Lower lobe of right lung (tissue), 2 donors: ENCODE data around the gene HOXC6. TPM values are rescaled to one million over a fixed set of nuclear protein-coding genes. Genes with fewer than 3 reads are reported as not detected.
"Not testable (repeated sequence)": the region's sequence is repeated elsewhere in the genome, so short reads cannot be mapped to it uniquely, and the experiment has no call there.

Experiments
- ATAC-seq, 2 donors: fragments of 200-7000 bp; cut with Tn5 transposase; one replicate each; pipeline ENCODE4 v1.9.1; 2020 to 2022; ENCODE audit warnings: mild to moderate bottlenecking in 2 of 2, moderate library complexity in 2 of 2
- DNase-seq: peaks from one replicate; pipeline ENCODE4 v3.0.0-alpha.2; 2020
- H3K27ac ChIP-seq: fragments of 200-600 bp; one replicate; pipeline ENCODE4 v1.8.0; 2022
- H3K27me3 ChIP-seq: fragments of 200-600 bp; one replicate; pipeline ENCODE4 v1.8.0; 2022; ENCODE audit warnings: low read depth
- H3K36me3 ChIP-seq: fragments of 200-600 bp; one replicate; pipeline ENCODE4 v1.8.0; 2022; ENCODE audit warnings: mild to moderate bottlenecking
- H3K4me1 ChIP-seq: fragments of 200-600 bp; one replicate; pipeline ENCODE4 v1.8.0; 2022
- H3K4me3 ChIP-seq: fragments of 200-600 bp; one replicate; pipeline ENCODE4 v1.8.0; 2022; ENCODE audit warnings: mild to moderate bottlenecking
- H3K9me3 ChIP-seq: fragments of 200-600 bp; one replicate; pipeline ENCODE4 v1.8.0; 2022
- intact Hi-C: fragments of 100-400 bp; cut with DNase I; formaldehyde crosslinking; loops from one replicate; pipeline ENCODE4 v1.11.0; 2022
- total RNA-seq: library from RNA; stranded (reverse); fragmentation: NEBNext Ultra II Directional; extraction: Animal tissue kit (Norgen Biotek cat#: 25700); gene quantifications from one replicate; pipeline ENCODE4 v1.2.1, GENCODE V29; 2021
- TF ChIP-seq, protein P1 (sequence below): fragments of 200-600 bp; IDR thresholded peaks from one replicate; pipeline ENCODE4 v1.8.0; 2022; ENCODE audit warnings: antibody characterized with exemption, mild to moderate bottlenecking
- donor health status: DM: no; HTN: yes; CAD: no; lungs with severe emphysema.

The HOXC6 gene
- total RNA-seq, 1 donor from 2014 or later, result 0.50 TPM

GRCh38 chr12:54040148-54040494 lies 11.9 kb downstream of the HOXC6 start:
- TF ChIP-seq, protein P1, sequence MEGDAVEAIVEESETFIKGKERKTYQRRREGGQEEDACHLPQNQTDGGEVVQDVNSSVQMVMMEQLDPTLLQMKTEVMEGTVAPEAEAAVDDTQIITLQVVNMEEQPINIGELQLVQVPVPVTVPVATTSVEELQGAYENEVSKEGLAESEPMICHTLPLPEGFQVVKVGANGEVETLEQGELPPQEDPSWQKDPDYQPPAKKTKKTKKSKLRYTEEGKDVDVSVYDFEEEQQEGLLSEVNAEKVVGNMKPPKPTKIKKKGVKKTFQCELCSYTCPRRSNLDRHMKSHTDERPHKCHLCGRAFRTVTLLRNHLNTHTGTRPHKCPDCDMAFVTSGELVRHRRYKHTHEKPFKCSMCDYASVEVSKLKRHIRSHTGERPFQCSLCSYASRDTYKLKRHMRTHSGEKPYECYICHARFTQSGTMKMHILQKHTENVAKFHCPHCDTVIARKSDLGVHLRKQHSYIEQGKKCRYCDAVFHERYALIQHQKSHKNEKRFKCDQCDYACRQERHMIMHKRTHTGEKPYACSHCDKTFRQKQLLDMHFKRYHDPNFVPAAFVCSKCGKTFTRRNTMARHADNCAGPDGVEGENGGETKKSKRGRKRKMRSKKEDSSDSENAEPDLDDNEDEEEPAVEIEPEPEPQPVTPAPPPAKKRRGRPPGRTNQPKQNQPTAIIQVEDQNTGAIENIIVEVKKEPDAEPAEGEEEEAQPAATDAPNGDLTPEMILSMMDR, result no peak
- Histone ChIP-seq H3K4me1 (no peaks in the 10 kb centered on the region), H3K36me3 (no peaks in the 10 kb centered on the region), H3K9me3 (no peaks in the 10 kb centered on the region), H3K27ac (no peak overlapping the region), H3K4me3 (no peak overlapping the region), H3K27me3 (peaks cover 86% of the 10 kb centered on the region)
- DNase-seq, result no peak
- intact Hi-C loops, result no loop called here
- no peak for ATAC-seq

GRCh38 chr12:54040648-54041047 lies 12.4 kb downstream of the HOXC6 start:
- intact Hi-C loops, result no loop called here
- H3K27ac ChIP-seq, result no peak overlapping the region
- no peaks in the 10 kb centered on the region for H3K9me3 ChIP-seq
- DNase-seq (no peak), ATAC-seq (no peak)
- TF ChIP-seq, protein P1, result no peak
- peaks cover 86% of the 10 kb centered on the region for H3K27me3 ChIP-seq
- no peaks in the 10 kb centered on the region for H3K4me1 ChIP-seq
- H3K4me3 ChIP-seq, result no peak overlapping the region
- no peaks in the 10 kb centered on the region for H3K36me3 ChIP-seq

GRCh38 chr12:54041097-54041690 lies 13.0 kb downstream of the HOXC6 start:
- peaks cover 87% of the 10 kb centered on the region for H3K27me3 ChIP-seq
- no peaks in the 10 kb centered on the region for H3K36me3 ChIP-seq
- H3K4me1 ChIP-seq, result no peaks in the 10 kb centered on the region
- DNase-seq, result no peak
- TF ChIP-seq, protein P1, result no peak
- no peak overlapping the region for H3K4me3 ChIP-seq
- ATAC-seq, result no peak
- H3K9me3 ChIP-seq, result no peaks in the 10 kb centered on the region
- H3K27ac ChIP-seq, result no peak overlapping the region
- intact Hi-C loops, result no loop called here

DNA sequence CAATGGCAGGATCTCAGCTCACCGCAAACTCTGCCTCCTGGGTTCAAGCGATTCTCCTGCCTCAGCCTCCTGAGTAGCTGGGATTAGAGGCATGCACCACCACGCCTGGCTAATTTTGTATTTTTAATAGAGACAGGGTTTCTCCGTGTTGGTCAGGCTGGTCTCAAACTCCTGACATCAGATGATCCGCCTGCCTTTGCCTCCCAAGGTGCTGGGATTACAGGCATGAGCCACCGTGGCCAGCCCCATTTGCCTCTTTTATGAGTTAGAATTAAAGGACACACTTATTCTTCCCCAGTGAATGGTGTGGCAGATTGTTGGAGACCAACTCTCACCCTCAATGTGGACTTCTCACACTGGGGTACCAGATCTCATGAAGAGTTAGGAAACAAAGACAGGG lies 13.8 kb downstream of the HOXC6 start:
- H3K36me3 ChIP-seq, H3K4me3 ChIP-seq, ATAC-seq, H3K9me3 ChIP-seq, H3K4me1 ChIP-seq, DNase-seq, H3K27ac ChIP-seq, intact Hi-C loops: not testable (repeated sequence)
- H3K27me3 ChIP-seq, result peaks cover 87% of the 10 kb centered on the region

GRCh38 chr12:54042970-54043853 lies 15.0 kb downstream of the HOXC6 start:
- TF ChIP-seq, protein P1, result no peak
- Histone ChIP-seq H3K27me3 (peaks cover 88% of the 10 kb centered on the region), H3K36me3 (no peaks in the 10 kb centered on the region), H3K4me1 (peaks cover 8% of the 10 kb centered on the region), H3K27ac (no peak overlapping the region), H3K4me3 (no peak overlapping the region), H3K9me3 (no peaks in the 10 kb centered on the region)
- no peak for ATAC-seq
- intact Hi-C loops, result no loop called here
- no peak for DNase-seq
